ENCODE measurements around the gene AKT3. TPM values are rescaled to one million over a fixed set of nuclear protein-coding genes. Genes with fewer than 3 reads are reported as not detected.

Gene AKT3
- total RNA-seq (2022; extraction: Qiagen RNA extraction; ENCODE audit: low read depth), result 16.8 to 24.4 TPM (median 20.7 TPM) in 5 replicates

DNA sequence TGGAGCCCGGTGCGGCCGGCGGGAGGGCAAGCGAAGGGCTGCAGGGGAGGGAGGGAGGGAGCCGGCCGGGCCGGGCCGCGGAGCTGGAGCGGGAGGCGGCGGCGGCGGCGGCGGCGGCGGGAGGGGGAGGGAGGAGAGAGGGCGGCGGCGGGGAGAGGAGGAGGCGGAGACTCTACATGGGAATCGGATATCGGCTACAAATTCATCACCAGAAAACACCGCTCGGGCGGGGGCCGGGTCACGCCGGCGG lies at the start of gene AKT3:
Gene AKT3 (minus strand): TSS at position 42 of the 250 bp plus-strand sequence. CDS start 7,073 bp downstream, outside the sequence.

Other genes with a start within 250 kb of the AKT3 start
- 3.6 to 5.3 TPM (median 4.7 TPM) in 5 replicates for gene ZBTB18, start 201.0 kb upstream of the AKT3 start, total RNA-seq (2022; extraction: Qiagen RNA extraction; ENCODE audit: low read depth)

Data from A549 treated with GW870086 at 1 μM for 4 hours (cell line).